Measurements from ENCODE around the gene NTM.
"Not testable (repeated sequence)": the region's sequence is repeated elsewhere in the genome, so short reads cannot be mapped to it uniquely, and the experiment has no call there.

Gene NTM

DNA sequence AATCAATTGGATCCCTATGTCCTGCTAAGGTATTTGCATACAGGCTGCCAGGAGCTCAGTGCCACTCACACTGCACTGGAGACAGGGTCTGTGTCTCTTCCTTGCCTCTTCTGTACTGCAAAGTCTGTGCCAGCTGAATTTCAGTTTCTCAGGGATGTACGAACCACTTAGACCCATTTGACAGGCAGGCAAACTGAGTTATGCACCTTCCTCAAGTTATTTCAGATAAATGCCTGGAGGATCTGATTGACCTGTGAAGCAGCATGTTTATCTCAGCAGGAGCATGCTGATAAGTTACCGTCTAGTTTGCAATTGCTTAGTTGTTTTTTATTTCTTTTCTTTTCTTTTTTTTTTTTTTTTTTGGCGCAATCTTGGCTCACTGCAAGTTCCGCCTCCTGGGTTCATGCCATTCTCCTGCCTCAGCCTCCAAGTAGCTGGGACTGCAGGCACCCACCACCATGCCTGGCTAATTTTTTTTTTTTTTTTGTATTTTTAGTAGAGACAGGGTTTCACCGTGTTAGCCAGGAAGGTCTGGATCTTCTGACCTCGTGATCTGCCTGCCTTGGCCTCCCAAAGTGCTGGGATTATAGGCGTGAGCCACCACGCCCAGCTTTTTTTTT lies 54.0 kb downstream of the NTM start:
- not testable (repeated sequence) for DNase-seq

DNA sequence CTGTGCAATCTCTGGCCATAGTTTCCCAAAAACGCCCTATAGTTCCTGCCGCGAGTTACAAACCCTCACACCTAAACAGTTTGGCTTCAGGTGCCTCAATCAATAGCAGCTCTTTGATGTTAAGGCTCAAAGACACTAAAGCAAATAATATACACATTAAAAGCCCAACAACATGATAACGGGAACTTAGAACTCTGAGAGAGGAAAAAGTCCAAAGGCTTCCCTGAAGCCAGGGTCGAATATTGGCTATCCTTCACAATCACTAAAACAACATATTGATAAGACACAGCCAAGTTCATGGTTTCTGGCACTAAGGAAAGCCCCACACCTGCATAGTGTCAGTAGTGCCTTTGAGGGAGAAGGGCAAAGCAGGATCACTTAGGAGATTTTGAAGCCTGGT lies 54.9 kb downstream of the NTM start:
- DNase-seq: no peak

DNA sequence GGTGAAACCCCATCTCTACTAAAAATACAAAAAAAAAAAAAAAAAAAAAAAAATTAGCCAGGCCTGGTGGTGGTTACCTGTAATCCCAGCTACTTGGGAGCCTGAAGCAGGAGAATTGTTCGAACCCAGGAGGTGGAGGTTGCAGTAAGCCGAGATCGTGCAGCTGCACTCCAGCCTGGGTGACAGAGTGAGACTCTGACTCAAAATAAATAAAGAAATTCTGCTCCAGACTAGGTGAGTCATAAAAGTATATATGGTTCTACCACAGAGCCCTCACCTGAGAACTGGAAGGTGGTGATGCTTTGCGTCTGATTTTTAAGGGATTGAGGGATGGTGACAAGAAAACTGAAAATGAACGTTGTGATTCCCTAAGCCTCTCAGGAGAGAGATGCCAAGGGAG lies 58.4 kb downstream of the NTM start:
- no peak for DNase-seq

DNA sequence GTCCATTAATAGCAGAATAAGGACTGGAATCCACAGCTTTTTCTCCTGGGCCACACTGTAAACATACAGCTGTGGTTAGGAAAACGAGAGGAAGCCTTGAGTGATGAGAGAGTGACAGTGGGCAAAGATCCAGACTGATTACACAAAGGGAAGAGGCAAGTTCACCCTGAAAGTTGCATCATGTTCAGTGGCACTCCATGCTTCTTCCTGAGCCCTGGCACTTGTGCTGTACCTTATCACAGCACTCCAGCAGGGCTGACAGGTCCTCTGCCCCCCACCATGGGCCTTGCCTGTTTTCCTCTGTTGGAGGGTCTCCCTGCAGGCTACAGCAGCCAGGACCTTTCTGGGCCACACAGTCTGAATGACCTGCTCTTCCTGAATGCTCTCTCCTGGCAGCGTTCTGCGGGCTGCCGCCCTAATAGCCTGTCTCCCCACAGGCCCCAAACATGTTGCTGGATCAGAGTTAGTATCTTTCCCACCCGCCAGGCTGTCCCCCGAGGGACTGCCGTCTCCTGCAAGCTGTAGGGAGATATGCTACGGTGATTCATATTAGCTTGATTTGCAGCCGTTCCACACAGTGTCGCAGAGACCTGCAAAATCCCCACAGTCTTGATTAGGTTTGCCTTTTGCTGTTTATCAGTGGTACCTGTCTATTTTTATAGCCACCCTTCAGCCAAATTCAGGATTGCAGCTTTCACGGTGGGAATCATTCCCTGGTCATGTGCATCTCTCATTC lies 60.2 kb downstream of the NTM start:
- no peak for DNase-seq

DNA sequence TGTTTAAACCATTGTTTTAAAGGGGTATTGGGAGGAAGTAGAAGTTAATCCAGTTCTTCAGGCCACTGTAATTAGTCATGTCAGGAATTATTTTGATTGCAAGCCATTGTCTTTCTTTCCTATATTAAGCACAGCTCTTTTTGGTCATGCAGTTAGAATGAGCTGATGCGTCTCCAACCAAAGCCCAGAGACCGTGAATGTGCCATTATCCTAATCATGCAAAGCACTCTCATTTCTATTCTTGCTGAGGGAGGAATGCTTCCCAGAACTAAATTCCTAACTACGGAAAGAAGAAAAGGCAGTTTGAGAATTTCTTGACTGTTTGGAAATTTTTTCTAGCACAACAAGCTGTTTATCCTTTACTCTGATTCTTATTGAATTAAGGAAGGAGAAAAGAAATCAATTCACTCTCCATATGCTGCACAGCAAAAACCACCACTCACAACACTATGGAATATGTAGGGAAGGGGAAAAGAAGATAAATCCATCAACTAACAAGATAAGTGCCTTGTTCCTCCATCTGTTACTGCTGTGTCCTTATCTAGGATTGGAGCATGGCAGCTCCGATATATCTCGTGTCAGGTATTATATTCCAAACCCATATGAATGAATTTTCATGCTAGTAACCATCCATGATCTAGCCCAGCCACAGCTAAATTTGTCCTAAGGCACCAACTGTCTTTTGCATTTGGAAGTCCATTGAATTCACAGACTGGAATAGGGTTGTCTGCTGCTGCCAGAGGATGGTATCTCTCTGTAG lies 70.8 kb downstream of the NTM start:
- DNase-seq: no peak

DNA sequence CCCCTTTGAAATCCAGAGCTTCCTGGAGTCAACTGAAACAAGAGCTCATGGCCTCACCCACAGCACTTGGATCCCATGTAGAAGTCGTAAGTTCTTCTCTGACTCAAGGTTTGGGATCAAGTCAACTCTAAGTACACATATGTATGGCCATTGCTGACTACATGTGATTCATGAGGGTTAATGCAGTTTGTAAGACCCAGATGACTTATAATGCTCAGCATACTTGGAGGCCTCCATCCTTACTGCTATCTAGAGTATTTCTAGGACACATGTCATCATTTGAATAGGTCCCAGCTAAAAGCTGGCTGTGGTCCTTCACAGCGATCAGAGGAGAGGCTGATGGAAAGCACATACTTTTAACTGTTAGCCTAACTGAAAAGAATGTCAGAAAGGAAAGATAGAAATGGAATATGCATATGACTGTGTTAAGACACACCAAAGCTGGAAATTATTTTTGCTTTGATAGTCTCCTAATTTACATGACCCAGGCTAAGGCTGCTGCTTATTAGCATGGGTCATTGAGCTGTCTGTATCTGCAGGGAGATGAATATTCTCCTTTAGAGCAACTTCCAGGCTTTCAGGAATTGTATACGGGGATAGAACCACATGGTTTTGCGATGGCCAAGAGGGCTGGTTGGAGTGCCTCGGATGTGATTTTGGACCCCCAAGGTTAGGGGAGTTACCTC lies 76.3 kb downstream of the NTM start:
- no peak for DNase-seq

DNA sequence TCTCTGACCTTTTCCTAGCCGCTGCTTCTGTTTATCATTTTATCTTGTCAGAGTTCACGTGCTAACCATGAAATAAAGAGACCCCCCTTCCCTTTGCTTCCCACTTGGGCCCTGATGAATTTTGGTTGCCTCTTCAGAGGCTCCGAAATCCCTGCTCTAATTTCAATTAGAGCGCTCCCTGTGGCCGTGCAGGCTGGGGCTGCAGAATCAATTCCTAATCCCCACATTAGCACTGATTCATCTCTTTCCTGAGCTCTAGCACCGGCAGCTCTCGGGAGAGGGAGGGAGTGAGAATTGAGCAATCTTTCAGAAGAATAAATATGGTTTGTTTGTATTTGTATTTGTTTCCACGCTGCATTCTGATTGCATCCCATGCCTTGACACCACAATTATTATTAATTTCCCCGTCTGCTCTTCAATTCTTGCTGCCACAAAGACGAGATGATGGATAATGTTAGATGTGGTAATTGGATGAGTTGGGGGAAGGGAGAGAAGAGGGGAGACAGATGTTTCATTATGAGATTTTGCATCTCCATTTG lies 76.9 kb downstream of the NTM start:
- no peak for DNase-seq

DNA sequence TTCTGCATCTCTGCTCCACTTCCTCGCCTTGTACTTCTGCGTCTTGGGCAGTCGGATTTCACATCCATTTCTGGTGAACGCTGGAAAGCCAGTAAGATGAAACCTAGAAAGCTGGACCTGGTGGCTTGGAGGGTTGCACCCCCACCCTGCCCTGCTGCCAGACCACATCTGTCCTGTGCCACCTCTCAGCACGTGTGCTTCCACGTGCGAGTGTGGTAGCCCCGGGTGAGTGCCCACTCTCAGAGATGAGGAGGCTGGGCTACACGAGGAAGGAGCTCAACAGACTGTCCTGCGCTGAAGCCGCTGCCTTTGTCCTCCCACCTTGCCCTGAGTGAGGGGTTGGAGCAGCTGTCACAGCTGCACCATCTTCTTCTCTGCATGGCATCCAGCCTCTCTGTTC lies 77.5 kb downstream of the NTM start:
- no peak for DNase-seq

DNA sequence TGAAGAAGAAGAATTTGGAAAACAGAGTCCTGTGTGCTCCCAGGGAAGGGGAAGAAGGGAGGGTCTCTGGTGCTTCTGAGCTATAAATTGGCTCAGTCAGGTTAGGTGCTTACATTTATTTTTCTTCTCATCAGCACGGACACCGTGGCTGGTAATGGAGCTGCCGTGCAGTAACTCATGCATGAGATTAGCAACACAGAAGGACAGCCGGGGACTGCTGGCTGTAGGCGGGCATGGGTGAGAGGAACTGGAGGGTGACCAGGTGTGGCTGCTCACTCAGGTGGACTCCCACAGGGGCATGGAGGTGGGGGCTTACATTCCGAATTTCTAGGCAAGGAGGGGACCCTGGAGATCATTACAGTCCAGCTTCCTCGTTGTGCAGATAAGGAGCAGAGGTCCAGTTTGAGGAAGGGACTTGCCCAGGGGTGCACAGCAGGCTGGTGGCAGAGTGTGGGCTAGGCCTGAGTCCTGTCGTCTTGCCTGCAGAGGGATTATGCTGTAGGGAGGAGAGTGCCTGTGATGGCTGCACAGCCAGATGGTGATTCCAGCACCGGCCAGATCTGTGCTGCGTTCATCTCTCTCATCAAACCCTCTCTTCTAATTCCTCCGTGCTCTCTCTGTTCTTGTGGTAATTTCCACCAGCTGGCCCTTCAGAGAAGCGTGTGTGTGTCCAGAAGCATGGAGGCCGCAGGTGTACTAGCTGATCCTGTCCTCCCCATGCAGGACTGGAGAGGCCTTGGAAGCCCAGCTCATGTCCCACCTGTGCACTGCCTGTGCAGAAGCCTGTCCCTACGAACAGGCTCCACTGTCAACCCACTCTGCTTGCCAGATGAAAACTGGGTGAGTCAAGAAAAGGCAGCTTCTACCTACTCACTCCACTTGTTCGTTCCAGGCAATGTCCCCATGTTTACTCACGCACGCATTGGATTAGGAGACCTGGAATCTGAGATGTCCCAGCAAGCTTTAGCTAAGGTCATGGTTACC lies 78.9 kb downstream of the NTM start:
- DNase-seq: no peak

DNA sequence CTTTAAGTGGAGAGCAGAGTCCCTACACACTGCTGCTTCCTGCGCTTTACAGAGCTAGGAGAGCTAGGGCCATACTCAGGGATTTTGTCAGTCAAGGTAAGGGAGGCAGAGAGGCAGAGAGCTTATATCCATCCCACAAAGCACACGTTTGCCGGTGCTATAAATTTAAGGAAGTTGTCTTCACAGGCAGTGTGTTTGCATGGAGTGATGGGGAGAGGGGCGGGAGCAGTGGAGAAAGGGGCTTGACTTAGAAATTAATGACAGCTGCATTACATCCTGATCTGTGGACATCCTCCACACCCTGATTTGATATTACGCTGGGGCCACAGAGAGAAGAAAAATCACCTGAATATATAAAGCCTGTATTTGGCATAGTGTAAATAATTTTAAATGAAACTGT lies 84.1 kb downstream of the NTM start:
- no peak for DNase-seq

DNA sequence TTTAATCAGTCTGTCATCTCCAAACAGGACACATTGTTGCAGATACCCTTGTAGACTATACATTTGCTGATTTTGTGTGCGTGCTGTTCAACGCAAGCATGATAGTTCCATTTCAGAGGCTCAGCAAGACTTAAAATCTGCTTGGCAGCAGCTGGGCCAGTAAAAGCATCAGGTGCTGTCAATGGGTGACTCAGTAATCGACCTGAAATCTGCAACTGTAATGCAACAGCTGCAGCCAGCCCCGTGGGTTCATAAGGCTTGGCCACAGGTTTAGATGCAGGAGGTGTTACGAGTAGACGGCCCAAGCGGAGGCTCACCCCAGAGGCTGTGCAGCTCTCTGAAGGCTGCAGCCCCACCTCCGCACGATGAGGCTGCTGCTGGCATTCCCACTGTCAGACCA lies 84.6 kb downstream of the NTM start:
- no peak for DNase-seq

DNA sequence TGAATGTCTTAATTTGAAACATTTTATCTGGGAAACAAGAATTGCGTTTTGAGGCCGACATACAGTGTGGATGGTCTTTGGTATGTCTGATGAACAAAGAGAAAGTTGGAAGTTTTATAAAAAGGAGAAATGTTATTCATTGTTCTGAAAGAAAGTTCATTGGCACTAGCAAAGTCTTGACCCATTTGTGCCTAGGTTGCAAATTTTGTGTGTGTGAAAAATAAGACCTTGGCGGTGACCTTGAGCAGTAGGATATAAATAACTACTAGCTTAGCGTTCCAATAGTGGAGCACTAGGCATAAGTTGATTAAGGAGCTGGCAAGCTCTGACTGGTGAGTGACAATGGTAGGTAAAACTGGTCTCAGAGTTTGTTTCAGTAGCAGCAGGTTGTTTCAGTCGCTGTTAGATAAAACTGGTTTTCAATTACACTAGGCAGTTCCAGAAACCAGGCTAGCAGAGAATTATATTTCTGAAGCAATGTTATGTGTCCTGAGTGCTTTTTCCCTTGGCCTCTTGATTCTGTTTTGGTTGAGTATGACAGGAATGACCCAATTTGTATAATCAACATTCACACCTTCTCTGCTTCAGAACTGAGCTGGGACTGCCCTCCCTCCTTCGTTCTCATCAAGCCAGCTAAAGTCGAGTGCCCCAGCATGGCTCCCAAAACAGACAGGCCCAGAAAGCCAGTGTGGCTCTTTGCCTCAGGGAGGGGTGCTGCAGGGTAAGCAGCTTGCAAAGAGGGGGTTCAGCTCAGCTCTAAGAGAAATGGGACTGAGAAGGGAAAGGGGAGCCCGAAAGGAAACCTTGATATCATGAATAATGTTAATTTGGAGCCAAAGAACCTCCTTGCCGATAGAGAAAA lies 85.7 kb downstream of the NTM start:
- no peak for DNase-seq

DNA sequence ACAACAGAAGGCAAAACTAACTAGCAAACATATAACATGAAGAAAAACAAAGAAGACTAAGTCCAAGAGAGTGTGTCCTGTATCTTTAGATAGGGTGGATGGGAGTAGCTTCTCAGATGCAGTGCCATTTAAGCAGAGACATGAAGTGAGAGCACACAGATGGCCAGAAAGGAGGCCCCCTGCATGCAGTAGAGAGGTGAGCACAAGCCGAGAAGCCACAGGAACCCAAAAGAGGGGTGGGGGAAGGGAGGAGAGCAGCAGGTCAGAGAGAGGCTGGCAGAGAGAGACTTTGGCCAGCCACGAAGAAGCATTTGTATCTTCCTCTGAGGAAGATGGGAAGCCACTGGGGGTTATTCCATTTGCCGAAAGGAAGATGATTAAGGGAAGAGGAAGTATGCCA lies 86.7 kb downstream of the NTM start:
- DNase-seq: no peak

DNA sequence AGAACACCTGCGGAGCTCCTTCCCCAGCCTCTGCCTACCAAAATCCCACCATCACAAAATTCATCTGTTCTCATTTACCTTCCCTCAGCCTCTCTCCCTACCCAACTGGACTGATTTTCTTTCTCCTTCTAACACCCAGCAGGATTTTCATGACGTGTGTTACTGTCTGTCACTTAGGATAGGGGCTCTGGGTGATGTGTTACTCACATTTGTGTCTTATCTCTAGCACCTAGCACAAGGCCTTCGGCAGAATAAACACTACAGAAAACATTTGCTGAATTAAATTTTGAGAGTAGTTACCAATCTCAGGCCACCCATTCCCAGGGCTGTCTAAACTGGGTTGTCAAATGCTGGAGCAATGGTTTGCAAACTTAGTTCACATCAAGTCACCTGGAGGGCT lies 88.0 kb downstream of the NTM start:
- DNase-seq: no peak

DNA sequence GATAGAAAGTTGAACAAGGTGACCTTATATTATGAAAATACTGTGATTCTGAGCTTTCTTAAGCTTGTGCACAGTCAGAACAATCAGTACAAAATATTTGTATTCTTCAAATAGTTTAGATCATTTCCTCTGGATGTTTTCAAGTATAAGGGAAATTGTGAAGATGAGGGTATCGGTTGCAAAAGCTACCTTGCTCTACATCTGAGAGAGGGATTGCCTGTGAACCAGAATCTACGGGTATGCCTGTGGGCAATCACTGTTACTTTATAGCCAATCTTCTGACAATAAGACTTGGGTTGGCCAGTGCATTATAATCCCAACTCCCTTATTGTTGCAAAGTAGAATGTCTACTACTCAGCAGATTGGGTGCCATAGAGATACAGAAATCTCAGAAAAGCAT lies 90.5 kb downstream of the NTM start:
- no peak for DNase-seq

DNA sequence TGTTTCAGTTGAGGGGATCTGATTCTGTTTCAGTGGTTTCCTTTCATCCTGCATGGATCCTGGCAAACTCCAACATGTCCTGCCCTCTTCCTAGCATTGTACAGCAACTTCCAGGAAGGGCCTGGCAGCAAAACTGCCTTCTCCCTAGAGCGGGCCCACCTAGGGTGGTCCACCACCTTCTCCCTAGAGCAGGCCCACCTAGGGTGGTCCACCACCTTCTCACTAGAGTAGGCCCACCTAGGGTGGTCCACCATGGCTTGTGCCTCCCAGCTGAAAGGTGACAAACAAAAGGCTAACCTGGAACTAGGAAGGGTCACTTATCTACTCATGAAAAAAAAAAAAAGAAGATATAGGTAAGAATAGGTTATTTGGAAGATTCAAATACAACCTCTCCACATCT lies 92.2 kb downstream of the NTM start:
- no peak for DNase-seq

DNA sequence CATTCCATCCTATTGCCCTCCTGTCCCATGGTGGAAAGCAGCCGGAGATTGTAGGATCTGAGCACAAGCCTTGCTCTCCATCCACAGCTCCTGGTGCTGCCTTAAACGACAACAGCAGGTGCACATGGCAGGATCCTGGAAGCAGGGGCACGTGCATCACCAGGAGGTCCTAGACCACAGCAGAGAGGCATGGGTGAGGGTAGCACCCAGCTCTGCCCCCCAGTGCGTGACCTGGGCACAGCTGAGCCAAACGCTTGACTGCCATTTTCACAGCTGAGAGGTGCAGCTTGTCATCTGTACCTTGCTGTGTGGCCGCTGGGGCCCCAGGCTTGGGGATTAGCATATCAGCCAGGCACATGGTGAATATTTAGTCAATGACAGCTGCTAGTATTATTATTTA lies 92.7 kb downstream of the NTM start:
- no peak for DNase-seq

DNA sequence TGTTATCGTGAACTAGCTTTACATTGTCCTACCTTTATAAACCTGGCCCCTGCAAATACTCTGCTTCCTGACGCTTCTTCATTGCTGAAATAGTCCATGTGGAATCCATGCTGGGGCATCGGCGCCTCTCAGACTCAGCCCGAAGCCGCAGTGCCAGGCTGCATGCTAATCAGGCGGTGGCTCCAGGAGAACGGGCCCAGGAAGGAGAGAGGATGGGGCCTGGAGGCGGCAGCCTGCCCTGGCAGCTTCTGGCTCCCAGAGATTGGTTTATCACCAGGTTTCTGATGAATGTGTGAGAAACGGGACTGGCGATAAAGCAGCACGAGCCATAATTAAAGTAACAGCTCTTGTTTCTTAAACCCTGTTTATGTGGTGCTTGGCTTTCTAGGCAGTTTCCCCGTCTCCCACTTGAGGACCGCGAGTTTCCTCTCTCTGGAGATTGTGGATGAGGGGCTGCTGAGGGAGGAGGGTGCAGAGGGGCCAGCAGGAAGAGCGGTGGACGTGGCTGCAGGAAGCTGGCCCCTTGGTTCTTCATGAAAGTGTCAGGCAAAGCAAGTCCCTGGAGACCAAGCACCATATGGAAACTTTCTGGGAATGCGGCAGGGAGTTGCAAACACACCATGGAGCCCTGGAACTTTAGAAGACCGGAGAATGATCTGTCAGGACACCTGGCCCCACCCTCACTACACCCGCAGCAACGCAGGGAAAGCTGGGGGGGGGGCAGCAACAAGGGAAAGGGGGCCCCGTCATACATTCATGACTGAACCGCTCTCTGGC lies 93.4 kb downstream of the NTM start:
- DNase-seq: no peak

DNA sequence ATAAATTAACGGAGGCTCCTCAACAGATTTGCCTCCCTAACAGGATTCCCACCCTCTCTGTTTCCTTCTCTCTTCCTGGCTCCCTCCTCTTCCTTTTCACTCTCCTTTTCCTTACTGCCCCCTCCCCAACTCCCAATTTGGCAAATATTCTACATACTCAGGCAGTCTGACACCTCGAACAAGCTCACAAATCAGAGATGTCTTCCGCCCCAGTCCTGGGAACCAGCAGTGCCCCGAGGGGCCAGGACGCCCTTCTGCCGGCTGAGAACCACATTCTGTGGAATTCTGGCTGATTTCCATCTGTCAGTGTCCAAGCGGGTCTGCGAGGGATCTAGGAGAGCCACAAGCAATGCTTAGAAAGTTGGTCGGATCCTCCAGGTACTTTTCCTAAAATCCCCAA lies 94.0 kb downstream of the NTM start:
- DNase-seq: no peak

DNA sequence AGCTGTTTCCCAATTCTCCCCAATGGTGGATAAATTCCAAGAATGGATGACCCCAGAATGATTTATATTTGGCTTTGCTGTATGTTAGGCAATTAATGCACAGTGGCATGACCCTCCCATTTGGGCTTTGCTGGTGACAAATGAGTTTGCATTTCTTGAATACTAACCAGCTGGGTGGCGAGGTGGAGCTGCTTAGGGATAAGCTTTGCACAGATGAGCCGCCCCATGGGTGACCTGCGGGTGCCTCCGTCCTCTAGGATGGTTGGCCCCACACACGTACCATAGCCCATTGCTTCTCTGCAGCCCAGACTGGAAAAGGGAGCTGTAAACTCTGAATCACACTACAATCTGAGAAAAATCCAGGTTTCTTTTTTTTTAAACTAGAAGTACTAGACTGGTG lies 94.6 kb downstream of the NTM start:
- DNase-seq: no peak
